HG03432 (cell line): Measurements from ENCODE around the gene PRAMEF17.
"Not testable (repeated sequence)": the region's sequence is repeated elsewhere in the genome, so short reads cannot be mapped to it uniquely, and the experiment has no call there.

ENCODE experiments used
- ATAC-seq: cut with Tn5 transposase; IDR thresholded peaks from one replicate; pipeline ENCODE4 v1.9.1; 2021; ENCODE audit warnings: mild to moderate bottlenecking, moderate library complexity; ENCODE audit not compliant: unreplicated experiment

Gene PRAMEF17, protein sequence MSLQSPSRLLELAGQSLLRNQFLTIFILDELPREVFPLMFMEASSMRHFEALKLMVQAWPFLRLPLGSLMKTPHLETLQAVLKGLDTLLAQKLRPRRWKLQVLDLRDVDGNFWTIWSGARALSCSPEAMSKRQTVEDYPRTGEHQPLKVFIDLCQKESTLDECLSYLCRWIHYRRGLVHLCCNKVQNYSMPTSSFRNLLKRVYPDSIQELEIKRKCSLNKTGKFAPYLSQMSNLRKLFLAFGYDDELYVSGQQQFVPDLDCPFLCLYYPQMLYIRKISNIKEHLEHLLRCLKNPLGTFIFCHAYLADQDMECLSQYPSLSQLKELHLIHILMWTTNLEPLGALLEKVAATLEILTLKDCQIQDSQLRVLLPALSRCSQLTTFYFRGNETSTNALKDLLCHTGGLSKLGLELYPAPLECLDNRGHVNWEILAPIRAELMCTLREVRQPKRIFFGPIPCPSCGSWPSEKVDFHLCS

DNA sequence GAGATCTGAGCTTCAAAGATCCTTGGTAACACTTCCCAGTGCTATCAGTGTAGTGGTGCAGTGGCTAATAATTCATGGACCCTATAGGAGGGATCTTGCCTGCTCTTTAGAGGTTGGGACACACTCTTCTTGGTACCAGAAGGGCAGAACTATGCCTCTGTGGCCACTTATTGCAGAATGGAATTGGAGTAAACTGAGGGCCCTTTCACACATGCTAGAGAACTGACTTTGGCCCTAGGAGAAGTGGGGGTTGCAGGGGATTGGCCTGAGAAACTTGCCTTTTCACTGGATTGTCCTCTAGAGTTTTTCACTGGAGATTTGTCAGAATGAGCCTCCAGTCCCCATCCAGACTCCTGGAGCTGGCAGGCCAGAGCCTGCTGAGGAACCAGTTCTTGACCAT, at the start of gene PRAMEF17:
Gene PRAMEF17, plus strand, starts transcription at position 301 of the 400 bp plus-strand sequence. Its CDS starts 26 bp downstream, at position 327.
- not testable (repeated sequence) for ATAC-seq

DNA sequence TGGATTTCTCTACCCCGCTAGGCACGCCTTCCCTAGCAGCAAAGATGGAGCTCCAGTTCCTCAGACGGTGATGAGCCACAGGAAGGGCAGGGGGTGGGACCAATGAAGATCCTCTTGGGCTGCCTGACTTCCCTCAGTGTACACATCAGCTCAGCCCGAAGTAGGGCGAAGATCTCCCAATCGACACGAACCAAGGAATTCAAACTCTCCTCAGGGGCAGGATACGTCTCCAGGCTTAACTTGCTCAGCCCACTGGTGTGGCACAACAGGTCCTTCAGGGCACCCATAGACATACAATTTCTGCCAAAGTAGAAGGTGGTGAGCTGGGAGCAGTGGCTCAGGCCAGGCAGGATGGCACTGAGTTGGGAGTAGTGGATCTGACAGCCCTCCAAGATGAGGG, 46.9 kb upstream of the PRAMEF17 start:
- ATAC-seq: not testable (repeated sequence)

DNA sequence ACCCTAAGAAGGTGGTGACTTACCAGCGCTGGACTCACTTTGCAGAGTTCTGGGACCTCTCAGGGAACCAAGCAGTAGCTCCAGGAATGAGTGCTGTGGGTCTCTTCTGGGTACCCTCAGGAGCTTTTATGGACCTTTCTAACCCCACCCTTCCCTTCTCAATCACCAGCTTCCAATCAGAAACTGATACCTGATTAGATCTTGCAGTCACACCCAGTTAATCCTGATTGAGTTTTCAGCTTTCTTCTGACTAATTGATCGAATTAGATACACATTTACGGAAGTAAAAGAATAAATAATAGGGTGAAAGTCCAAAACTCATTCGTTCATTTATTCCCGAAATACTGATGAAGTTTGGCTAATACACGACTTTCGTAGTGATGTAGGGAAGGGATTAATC, 42.4 kb upstream of the PRAMEF17 start, which contains the start of gene PRAMEF14:
Gene PRAMEF14, minus strand, starts transcription at position 101 of the 400 bp plus-strand sequence. CDS start 1,820 bp downstream, outside the sequence.
- not testable (repeated sequence) for ATAC-seq

GRCh38 chr1:13353476-13353875, 36.0 kb upstream of the PRAMEF17 start:
- not testable (repeated sequence) for ATAC-seq

DNA sequence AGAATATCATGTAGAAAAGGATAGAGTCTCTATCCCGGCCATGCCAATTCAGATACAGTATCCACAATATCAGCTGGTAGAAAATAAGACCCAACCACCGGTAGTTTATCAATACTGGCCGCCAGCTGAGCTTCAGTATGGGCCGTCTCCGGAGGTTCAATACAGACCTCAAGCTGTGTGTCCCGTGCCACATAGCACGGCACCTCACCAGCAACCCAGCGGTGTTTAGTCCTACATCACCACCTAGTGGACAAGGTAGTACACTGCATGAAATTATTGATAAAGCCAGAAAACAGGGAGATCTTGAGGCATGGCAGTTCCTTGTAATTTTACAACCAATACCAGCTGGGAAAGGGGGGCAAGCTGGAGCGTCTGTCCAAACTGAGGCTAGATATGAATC, 35.0 kb upstream of the PRAMEF17 start:
- ATAC-seq: not testable (repeated sequence)

DNA sequence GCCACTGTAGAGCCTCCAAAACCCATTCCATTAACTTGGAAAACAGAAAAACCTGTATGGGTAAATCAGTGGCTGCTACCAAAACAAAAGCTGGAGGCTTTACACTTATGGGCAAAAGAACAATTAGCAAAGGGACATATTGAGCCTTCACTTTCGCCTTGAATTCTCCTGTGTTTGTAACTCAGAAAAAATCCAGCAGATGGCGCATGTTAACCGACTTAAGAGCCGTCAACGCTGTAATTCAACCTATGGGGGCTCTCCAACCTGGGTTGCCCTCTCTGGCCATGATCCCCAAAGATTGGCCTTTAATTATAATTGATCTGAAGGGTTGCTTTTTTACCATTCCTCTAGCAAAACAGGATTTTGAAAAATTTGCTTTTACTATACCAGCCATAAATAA, 32.7 kb upstream of the PRAMEF17 start:
- ATAC-seq: not testable (repeated sequence)

DNA sequence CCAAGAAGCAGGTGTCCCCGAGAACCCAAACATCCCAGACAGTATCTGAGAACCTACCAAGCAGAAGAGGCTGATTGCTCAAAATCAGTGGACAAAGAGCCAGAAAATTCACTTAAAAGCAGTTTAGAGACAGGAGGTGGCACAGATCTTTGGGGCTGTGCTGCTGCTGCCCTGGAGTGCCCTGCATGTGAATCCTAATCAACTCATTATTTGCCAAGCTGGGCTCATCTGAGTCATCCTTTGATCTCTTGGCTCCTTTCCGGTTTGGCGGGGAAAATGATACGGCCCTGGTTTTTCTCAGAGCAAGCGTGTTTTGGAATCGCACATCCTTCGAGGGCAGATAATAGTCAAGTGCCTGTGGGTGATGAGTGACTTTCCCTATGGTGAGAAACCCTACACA, 27.1 kb upstream of the PRAMEF17 start:
- not testable (repeated sequence) for ATAC-seq

DNA sequence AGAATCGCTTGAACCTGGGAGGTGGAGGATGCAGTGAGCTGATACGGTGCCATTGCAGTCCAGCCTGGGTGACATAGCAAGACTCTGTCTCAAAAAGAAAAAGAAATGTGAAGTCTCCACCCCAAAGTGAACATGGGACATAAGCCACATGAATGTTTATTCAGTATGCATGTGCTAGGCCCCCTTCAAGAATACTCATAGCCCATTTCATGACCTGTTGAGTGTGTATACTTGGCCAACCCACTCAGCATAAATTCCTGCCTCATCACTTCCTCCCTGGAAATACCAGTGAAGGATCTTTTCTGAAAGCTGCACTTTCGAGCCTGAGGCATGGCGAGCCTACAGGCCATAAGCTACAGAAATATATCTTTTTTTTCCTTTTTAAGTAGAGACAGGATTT, 24.5 kb upstream of the PRAMEF17 start:
- ATAC-seq: not testable (repeated sequence)

DNA sequence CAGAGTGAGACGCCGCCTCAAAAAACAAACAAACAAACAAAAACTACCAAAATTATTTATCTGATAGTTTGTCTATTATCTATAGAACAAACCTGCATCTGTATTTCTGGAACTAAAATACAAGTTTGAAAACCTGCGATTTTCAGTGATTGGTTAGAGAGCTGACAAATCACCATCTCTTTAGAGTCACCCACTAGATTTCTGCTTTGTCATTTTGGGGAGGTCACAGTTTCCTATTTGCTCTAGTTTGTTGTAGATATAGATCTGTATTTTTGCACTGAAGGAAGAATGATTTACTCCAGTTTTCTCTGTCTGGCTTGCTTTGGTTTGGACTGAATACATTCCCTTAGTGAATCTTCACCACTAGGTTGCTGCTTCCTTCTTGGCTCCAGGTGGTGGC, 22.9 kb upstream of the PRAMEF17 start:
- not testable (repeated sequence) for ATAC-seq

DNA sequence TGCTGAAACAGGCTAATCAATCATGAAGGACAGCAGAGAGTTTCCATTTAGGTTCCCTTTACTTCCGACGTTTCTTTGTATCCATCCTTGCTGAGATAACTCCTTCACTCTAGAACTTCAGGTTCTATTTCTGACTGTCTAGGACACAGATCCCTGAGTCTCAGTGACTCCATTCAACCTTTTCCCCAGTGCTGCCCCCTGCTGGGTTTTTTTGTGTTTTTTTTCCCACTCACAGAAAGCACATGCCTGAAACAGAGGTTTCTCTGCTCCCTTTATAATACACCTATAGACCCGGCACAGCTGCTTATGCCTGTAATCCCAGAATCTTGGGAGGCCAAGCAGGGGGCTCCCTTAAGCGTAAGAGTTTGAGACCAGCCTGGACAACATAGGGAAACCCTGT, 20.9 kb upstream of the PRAMEF17 start:
- not testable (repeated sequence) for ATAC-seq

DNA sequence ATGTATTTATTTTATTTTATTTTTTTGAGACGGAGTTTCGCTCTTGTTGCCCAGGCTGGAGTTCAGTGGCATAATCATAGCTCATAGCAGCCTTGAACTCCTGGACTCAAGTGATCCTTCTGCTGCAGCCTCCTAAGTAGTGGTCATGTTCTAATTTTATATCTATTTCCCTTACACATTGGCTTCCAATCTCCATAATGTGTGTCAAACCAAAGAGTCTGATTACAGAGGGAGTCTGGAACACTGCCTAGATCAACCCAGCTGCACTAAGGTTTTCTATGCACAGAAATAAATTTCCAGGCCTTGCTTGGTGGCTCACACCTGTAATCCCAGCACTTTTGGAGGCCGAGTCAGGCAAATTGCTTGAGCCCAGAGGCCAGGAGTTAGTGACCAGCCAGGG, 10.4 kb upstream of the PRAMEF17 start:
- not testable (repeated sequence) for ATAC-seq

DNA sequence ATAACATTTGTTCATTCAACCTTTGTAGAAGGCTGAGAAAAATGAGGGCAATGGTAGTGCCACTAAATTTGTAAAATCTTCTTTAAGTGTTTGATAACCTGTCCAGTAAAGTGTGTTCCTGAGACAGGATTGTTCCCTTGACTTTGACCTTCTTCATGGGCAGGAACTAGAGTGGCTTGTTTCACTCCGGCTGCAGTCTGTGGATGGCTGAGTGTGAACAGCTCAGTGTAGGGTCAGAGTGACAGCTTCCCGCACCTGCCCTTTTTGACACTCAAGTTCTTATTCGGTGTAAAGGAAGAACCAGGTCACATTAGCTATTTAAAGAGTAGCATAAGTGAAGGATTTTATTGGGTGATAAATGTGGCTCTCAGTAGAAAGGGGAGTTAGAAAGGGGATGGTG, 9.1 kb upstream of the PRAMEF17 start:
- ATAC-seq: not testable (repeated sequence)

DNA sequence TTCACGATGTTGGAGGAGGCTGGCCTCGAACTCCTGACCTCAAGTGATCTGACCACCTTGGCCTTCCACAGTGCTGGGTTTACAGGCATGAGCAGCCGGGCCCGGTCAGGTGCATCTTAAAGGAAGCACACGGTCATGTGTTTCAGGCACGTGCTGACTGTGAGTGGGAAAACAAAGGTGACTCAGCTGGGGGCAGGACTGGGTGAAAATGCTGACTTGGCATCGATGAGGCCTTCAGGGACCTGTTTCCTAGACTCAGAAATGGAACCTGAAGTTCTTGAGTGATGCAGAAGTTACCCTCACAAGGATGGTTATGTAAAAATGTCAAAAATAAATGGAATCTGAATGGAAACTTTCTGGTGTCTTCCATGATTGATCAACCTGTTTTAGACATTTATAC, 3.6 kb downstream of the PRAMEF17 start:
- ATAC-seq: not testable (repeated sequence)

GRCh38 chr1:13394761-13395160, 5.3 kb downstream of the PRAMEF17 start:
- not testable (repeated sequence) for ATAC-seq

- ATAC-seq: not testable (repeated sequence)
These were observed 5.9 kb downstream of the PRAMEF17 start for GRCh38 chr1:13395311-13395710.

DNA sequence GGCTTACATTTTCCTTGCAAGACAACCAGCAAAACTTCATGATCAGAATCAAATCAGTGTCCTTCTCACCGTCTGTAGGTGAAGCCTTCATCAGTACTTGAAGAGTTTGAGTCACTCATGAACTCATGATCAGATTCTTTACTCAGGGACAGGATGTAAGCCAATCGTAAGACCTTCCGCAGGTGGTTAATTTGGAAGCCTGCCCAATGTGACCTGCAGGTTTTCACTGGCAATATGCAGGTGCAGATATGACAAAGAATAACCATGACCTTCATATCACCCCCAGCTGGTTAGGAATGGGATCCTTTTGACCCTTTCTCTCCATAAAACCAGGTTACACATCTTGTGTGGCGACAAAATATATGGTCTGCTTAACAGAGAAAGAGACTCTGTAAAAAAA, 18.4 kb downstream of the PRAMEF17 start:
- no peak for ATAC-seq

GRCh38 chr1:13410150-13410549, 20.7 kb downstream of the PRAMEF17 start, which contains the start of gene PRAMEF20:
Gene PRAMEF20 (plus strand): TSS chr1:13410450. CDS start chr1:13416355, 5,905 bp downstream.
- ATAC-seq: not testable (repeated sequence)

DNA sequence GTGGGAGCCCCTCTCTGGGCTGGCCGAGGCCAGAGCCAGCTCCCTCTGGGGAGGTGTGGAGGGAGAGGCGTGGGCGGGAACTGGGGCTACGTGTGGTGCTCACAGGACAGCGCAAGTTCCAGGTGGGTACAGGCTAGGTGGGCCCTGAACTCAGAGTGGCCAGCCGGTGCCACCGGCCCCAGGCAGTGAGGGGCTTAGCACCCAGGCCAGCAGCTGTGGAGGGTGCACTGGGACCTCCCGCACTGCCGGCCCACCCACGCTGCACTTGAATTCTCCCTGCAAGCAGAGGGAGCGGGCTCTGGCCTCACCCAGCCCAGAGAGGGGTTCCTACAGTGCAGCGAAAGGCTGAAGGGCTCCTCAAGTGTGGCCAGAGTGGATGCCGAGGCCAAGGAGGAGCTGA, 41.1 kb downstream of the PRAMEF17 start:
- ATAC-seq: no peak

DNA sequence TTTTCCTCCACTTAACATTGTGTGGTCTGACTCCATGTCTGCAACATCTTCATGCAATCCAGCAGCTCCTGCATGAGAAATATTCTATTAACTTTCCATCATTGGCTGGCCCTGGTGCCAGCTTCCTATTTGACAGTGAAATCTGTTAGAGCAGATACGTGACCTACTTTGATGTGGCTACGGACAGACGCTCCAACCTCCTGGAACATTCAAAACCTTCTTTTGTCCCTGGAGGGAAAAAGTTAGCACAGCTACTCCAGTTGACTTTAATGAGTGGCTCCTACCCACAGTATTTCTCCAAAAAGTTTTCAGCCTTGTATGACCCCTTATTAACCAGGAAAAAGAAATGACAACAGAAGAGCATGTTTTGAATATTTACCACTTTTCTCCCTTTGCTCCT, 42.8 kb downstream of the PRAMEF17 start:
- ATAC-seq: no peak

DNA sequence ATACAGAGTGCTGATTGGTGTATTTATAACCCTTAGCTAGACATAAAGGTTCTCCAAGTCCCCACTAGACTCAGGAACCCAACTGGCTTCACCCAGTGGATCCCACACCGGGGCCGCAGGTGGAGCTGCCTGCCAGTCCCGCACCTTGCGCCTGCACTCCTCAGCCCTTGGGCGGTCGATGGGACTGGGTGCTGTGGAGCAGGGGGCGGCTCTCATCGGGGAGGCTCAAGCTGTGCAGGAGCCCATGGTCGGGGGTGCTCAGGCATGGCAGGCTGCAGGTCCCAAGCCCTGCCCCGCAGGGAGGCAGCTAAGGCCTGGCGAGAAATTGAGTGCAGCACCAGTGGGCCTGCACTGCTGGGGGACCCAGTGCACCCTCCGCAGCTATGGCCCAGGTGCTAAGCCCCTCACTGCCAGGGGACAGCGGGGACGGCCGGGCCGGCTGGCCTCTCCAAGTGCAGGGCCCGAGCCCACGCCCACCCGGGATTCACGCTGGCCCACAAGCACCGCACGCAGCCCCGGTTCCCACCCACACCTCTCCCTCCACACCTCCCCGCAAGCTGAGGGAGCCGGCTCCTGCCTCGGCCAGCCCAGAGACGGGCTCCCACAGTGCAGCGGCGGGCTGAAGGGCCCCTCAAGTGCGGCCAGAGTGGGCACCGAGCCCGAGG, 44.4 kb downstream of the PRAMEF17 start:
- ATAC-seq: not testable (repeated sequence)

DNA sequence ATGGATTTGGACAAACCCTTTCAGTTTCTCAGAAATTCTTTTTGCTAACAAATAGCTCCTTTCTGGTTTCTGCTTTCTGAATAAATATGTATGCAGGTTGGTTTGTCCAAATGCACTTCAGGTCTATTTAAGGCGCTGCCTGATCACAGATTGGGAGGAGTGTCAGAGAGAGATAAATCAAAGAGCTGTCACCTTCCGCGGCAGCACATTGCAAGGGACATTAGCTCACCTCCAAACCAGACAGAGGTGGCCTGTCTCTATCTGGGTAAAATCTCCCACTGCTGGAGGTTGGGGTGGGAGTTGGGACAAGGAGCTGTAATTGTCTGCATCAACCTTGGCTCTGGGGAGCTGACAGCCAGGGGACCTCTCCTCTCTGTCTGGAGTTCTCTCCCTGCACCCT, 46.0 kb downstream of the PRAMEF17 start:
- ATAC-seq: no peak
